Measurements from ENCODE around the gene RPLP2.

The RPLP2 gene

DNA sequence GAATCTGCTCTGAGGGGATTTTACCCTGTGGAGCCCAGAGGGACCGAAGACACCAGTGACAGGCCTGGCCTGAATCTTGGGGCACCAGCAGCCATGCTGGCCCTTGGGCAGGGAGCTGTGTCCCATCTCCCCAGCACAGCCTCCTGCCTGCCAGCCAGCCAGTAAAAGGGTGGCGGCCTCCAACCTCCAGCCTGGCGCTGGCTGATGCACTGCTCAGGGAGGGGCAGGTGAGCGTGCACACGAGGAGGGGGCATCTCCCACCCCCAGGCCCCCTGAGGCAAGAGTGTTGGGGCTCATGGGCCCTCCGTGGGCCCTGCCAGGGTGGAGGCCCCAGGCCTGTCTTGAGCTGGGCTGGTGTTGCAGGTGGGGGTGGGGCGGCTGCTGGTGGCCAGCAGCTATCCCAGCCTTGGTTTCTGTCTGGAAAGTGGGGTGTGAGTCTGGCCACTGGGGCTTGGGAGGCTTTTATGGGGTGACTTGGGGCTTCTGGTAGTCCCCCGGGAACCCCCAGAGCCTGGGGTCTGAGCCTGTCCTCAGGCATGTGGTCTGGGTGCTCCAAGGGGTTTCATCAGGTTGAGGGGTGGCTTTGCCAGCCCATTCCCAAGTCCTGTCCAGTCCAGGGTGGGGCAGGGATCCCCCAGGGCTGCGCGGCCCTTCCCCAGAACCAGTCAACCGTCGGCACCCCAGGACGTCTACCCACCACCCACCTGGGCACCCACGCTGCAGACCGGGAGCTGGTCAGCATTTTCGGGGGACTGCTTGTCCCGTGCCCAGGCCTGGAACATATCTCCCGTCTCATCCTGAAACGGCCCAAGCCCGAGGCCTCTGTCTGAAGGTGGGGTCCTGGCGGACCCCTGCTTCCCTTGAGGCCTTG is 50.7 kb downstream of the RPLP2 start:
- H3K27ac Mint-ChIP-seq: no peak overlapping the region
- peaks cover 25% of the 10 kb centered on the region for H3K36me3 Mint-ChIP-seq
- H3K4me1 Mint-ChIP-seq: peaks cover 7% of the 10 kb centered on the region
- no peak overlapping the region for H3K4me3 Mint-ChIP-seq
- H3K9me3 Mint-ChIP-seq: no peaks in the 10 kb centered on the region
- no peak for DNase-seq (ENCODE audit: low spot score in 2 of 2)
- no peak for ATAC-seq

- peaks cover 25% of the 10 kb centered on the region for H3K36me3 Mint-ChIP-seq
- ATAC-seq (no peak), DNase-seq (ENCODE audit: low spot score in 2 of 2) (no peak)
- H3K27ac Mint-ChIP-seq: no peak overlapping the region
- H3K4me1 Mint-ChIP-seq: peaks cover 7% of the 10 kb centered on the region
- no peaks in the 10 kb centered on the region for H3K9me3 Mint-ChIP-seq
- no peak overlapping the region for H3K4me3 Mint-ChIP-seq
Observed at GRCh38 chr11:861105-861479, 51.3 kb downstream of the RPLP2 start.

DNA sequence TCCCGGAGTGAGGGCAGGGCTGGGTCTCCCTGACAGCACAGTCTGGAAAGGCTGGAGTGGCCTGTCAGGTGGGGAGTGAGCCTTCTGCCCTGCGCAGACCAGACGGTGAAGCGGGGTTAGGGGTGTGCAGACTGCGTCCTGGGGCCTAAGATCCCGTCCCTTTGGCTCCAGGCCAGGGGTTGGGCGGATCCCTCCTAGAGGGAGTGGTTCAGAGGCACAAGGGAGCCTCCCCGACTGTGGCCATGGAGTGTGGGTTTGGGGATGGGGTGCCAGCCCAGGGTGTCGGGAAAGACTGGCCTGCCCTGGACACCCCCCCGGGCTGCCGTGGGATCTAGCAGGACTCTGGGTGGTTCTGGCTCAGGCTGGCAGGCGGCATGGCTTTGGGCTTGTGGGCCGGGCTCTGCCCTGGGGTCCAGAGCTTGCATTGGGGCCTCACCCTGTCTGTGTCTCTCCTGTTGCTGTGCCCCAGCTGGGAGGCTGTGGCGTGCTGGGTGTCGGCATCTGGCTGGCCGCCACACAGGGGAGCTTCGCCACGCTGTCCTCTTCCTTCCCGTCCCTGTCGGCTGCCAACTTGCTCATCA is 52.4 kb downstream of the RPLP2 start:
- Mint-ChIP-seq H3K27ac (peak overlapping the region; percentile 61), H3K9me3 (no peaks in the 10 kb centered on the region), H3K4me3 (no peak overlapping the region), H3K4me1 (peaks cover under 1% of the 10 kb centered on the region), H3K36me3 (peaks cover 25% of the 10 kb centered on the region)
- no peak for ATAC-seq
- no peak for DNase-seq (ENCODE audit: low spot score in 2 of 2)
